WTC11 (cell line): Measurements from ENCODE around the gene LDLR.

Experiments used
- ATF1 ChIP-seq: sonication (generic); formaldehyde crosslinking; IDR thresholded peaks from 2 replicates; pipeline ENCODE4 v1.8.1; 2023; ENCODE audit warnings: mild to moderate bottlenecking, moderate library complexity, missing genetic modification reagents
- ELF4 ChIP-seq: sonication (generic); formaldehyde crosslinking; IDR thresholded peaks from 2 replicates; pipeline ENCODE4 v1.8.1; 2022; ENCODE audit warnings: low read depth, mild to moderate bottlenecking, moderate library complexity, missing genetic modification reagents
- JUN ChIP-seq: sonication (generic); formaldehyde crosslinking; IDR thresholded peaks from 2 replicates; pipeline ENCODE4 v1.8.0; 2023; ENCODE audit warnings: mild to moderate bottlenecking, missing genetic modification reagents
- MAX ChIP-seq: sonication (generic); formaldehyde crosslinking; IDR thresholded peaks from 2 replicates; pipeline ENCODE4 v1.8.0; 2022; ENCODE audit warnings: mild to moderate bottlenecking, missing genetic modification reagents
- NR2C2 ChIP-seq: sonication (generic); formaldehyde crosslinking; IDR thresholded peaks from 2 replicates; pipeline ENCODE4 v1.8.0; 2022; ENCODE audit warnings: mild to moderate bottlenecking, missing genetic modification reagents
- SOX15 ChIP-seq: fragments of 250-450 bp; sonication (Bioruptor Pico); IDR thresholded peaks from 2 replicates; pipeline ENCODE4 v1.9.0; 2021; ENCODE audit warnings: mild to moderate bottlenecking
- ZNF121 ChIP-seq: sonication (generic); formaldehyde crosslinking; IDR thresholded peaks from 2 replicates; pipeline ENCODE4 v1.8.0; 2023; ENCODE audit warnings: missing genetic modification reagents
- TF ChIP-seq, protein P1 (sequence below): fragments of 200-600 bp; IDR thresholded peaks from 2 replicates; pipeline ENCODE4 v1.8.0; 2022; ENCODE audit warnings: antibody characterized with exemption
- TF ChIP-seq, protein P2 (sequence below): sonication (generic); formaldehyde crosslinking; conservative IDR thresholded peaks from 2 replicates; pipeline ENCODE4 v1.8.1; 2022; ENCODE audit warnings: mild to moderate bottlenecking, missing genetic modification reagents
- TF ChIP-seq, protein P3 (sequence below): sonication (generic); formaldehyde crosslinking; IDR thresholded peaks from 2 replicates; pipeline ENCODE4 v1.8.1; 2023; ENCODE audit warnings: mild to moderate bottlenecking, missing genetic modification reagents, moderate library complexity
- TF ChIP-seq, protein P4 (sequence below): sonication (generic); formaldehyde crosslinking; IDR thresholded peaks from 2 replicates; pipeline ENCODE4 v1.8.1; 2022; ENCODE audit warnings: mild to moderate bottlenecking, missing genetic modification reagents, moderate library complexity, borderline replicate concordance

GRCh38 chr19:11111117-11111770, 22.0 kb downstream of the LDLR start:
- TF ChIP-seq SOX15 (no peak), MAX (CRISPR knock-in tag) (no peak), ZNF121 (CRISPR knock-in tag) (no peak), NR2C2 (CRISPR knock-in tag) (no peak), ATF1 (no peak), ELF4 (CRISPR knock-in tag) (no peak), JUN (CRISPR knock-in tag) (no peak)
- TF ChIP-seq, protein P1, sequence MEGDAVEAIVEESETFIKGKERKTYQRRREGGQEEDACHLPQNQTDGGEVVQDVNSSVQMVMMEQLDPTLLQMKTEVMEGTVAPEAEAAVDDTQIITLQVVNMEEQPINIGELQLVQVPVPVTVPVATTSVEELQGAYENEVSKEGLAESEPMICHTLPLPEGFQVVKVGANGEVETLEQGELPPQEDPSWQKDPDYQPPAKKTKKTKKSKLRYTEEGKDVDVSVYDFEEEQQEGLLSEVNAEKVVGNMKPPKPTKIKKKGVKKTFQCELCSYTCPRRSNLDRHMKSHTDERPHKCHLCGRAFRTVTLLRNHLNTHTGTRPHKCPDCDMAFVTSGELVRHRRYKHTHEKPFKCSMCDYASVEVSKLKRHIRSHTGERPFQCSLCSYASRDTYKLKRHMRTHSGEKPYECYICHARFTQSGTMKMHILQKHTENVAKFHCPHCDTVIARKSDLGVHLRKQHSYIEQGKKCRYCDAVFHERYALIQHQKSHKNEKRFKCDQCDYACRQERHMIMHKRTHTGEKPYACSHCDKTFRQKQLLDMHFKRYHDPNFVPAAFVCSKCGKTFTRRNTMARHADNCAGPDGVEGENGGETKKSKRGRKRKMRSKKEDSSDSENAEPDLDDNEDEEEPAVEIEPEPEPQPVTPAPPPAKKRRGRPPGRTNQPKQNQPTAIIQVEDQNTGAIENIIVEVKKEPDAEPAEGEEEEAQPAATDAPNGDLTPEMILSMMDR, result no peak
- TF ChIP-seq, protein P2, sequence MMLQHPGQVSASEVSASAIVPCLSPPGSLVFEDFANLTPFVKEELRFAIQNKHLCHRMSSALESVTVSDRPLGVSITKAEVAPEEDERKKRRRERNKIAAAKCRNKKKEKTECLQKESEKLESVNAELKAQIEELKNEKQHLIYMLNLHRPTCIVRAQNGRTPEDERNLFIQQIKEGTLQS (CRISPR knock-in tag), result no peak
- TF ChIP-seq, protein P3, sequence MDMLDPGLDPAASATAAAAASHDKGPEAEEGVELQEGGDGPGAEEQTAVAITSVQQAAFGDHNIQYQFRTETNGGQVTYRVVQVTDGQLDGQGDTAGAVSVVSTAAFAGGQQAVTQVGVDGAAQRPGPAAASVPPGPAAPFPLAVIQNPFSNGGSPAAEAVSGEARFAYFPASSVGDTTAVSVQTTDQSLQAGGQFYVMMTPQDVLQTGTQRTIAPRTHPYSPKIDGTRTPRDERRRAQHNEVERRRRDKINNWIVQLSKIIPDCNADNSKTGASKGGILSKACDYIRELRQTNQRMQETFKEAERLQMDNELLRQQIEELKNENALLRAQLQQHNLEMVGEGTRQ, result no peak
- TF ChIP-seq, protein P4, sequence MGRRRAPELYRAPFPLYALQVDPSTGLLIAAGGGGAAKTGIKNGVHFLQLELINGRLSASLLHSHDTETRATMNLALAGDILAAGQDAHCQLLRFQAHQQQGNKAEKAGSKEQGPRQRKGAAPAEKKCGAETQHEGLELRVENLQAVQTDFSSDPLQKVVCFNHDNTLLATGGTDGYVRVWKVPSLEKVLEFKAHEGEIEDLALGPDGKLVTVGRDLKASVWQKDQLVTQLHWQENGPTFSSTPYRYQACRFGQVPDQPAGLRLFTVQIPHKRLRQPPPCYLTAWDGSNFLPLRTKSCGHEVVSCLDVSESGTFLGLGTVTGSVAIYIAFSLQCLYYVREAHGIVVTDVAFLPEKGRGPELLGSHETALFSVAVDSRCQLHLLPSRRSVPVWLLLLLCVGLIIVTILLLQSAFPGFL, result no peak
